Amniotic stem cell (primary cell): ENCODE results near the gene CAPZA1.

Experiments used
- DNase-seq: peaks from one replicate; lab custom pipeline; 2025; lab: John Stamatoyannopoulos, UW

The CAPZA1 gene

GRCh38 chr1:112676543-112676942, 56.9 kb downstream of the CAPZA1 start:
- DNase-seq, result no peak

GRCh38 chr1:112677501-112677900, 57.9 kb downstream of the CAPZA1 start:
- DNase-seq, result no peak

- no peak for DNase-seq
Observed at GRCh38 chr1:112678605-112679004, 59.0 kb downstream of the CAPZA1 start.

GRCh38 chr1:112685913-112686312, 66.3 kb downstream of the CAPZA1 start:
- no peak for DNase-seq

- DNase-seq, result no peak
Observed at GRCh38 chr1:112686417-112686816, 66.8 kb downstream of the CAPZA1 start.

GRCh38 chr1:112686835-112687234, 67.2 kb downstream of the CAPZA1 start:
- no peak for DNase-seq

GRCh38 chr1:112687361-112687760, 67.7 kb downstream of the CAPZA1 start:
- no peak for DNase-seq

- DNase-seq, result no peak
Observed at GRCh38 chr1:112687785-112688496, 68.3 kb downstream of the CAPZA1 start.

GRCh38 chr1:112688781-112689193, 69.2 kb downstream of the CAPZA1 start:
- DNase-seq, result no peak

GRCh38 chr1:112689196-112689841, 69.7 kb downstream of the CAPZA1 start:
- DNase-seq, result no peak

GRCh38 chr1:112689842-112690237, 70.2 kb downstream of the CAPZA1 start:
- DNase-seq, result no peak

- DNase-seq, result no peak
Observed at GRCh38 chr1:112692681-112693080, 73.0 kb downstream of the CAPZA1 start.

GRCh38 chr1:112693821-112694220, 74.2 kb downstream of the CAPZA1 start:
- no peak for DNase-seq

- no peak for DNase-seq
Observed at GRCh38 chr1:112694363-112694929, 74.8 kb downstream of the CAPZA1 start.

GRCh38 chr1:112695276-112695675, 75.6 kb downstream of the CAPZA1 start:
- DNase-seq, result no peak

GRCh38 chr1:112696578-112697314, 77.1 kb downstream of the CAPZA1 start:
- no peak for DNase-seq

- no peak for DNase-seq
Observed at GRCh38 chr1:112697781-112698201, 78.2 kb downstream of the CAPZA1 start.

- DNase-seq, result no peak
Observed at GRCh38 chr1:112698366-112699310, 79.0 kb downstream of the CAPZA1 start.

- no peak for DNase-seq
Observed at GRCh38 chr1:112699425-112700144, 80.0 kb downstream of the CAPZA1 start.

GRCh38 chr1:112700290-112701226, 80.9 kb downstream of the CAPZA1 start:
- peak; percentile 84 for DNase-seq
